Lung (tissue), 10 donors: ENCODE results near the gene PLEKHM1. TPM values are rescaled to one million over a fixed set of nuclear protein-coding genes. Genes with fewer than 3 reads are reported as not detected.
"Not testable (repeated sequence)": the region's sequence is repeated elsewhere in the genome, so short reads cannot be mapped to it uniquely, and the experiment has no call there.

Experiments used
- ATAC-seq: fragments of 200-7000 bp; cut with Tn5 transposase; one replicate; pipeline ENCODE4 v1.9.1; 2020; ENCODE audit warnings: moderate number of reproducible peaks; ENCODE audit not compliant: insufficient read depth, low FRiP score
- DNase-seq, 3 donors: peaks; one replicate each; pipeline ENCODE4 v3.0.0-alpha.2; 2013 to 2017
- H3K27ac ChIP-seq, 2 donors: one replicate each; pipeline ENCODE4 v1.5.1; 2013; ENCODE audit warnings: mild to moderate bottlenecking in 2 of 2, moderate library complexity in 2 of 2, control low read depth in 1 of 2, inconsistent platforms in 1 of 2, low read depth in 1 of 2, low read length in 1 of 2
- H3K27me3 ChIP-seq, 3 donors: one replicate each; pipeline ENCODE4 v1.5.1; 2013; ENCODE audit warnings: low read length in 2 of 3; ENCODE audit not compliant: control insufficient read depth in 3 of 3, insufficient read depth in 3 of 3
- H3K36me3 ChIP-seq, 4 donors: one replicate each; pipeline ENCODE4 v1.5.1; 2013; ENCODE audit warnings: low read length in 4 of 4, mild to moderate bottlenecking in 1 of 4, moderate library complexity in 1 of 4; ENCODE audit not compliant: control insufficient read depth in 4 of 4, insufficient read depth in 4 of 4
- H3K4me1 ChIP-seq, 5 donors: one replicate each; pipeline ENCODE4 v1.5.1; 2013; ENCODE audit warnings: low read length in 5 of 5, mild to moderate bottlenecking in 2 of 5, moderate library complexity in 1 of 5; ENCODE audit not compliant: control insufficient read depth in 5 of 5, insufficient read depth in 5 of 5
- H3K4me3 ChIP-seq: one replicate; pipeline ENCODE4 v1.5.1; 2013; ENCODE audit warnings: mild to moderate bottlenecking, control low read depth, moderate library complexity
- H3K9ac ChIP-seq, 2 donors: one replicate each; pipeline ENCODE4 v1.5.1; 2013; ENCODE audit warnings: low read length in 2 of 2, control low read depth in 1 of 2; ENCODE audit not compliant: insufficient read depth in 1 of 2
- H3K9me3 ChIP-seq, 4 donors: one replicate each; pipeline ENCODE4 v1.5.1; 2013; ENCODE audit warnings: low read length in 3 of 4, mild to moderate bottlenecking in 1 of 4, moderate library complexity in 1 of 4; ENCODE audit not compliant: control insufficient read depth in 4 of 4, insufficient read depth in 3 of 4
- WGBS, 2 donors: extraction: QIAGEN DNeasy Blood & Tissue Kit; methylation state at CpG; one replicate each; pipeline ENCODE4 v1.1.7; 2013; 5-methylcytosine and 5-hydroxymethylcytosine counted together
- polyA plus RNA-seq, 2 donors: library from polyadenylated mRNA; stranded (reverse); fragments of 200-250 nt; gene quantifications; one replicate each; pipeline ENCODE4 v1.2.1, GENCODE V29; 2013
- total RNA-seq, 2 donors: library from RNA; depleted of rRNA in 1 of 2; stranded (reverse); fragments of >200 nt in 1 of 2; gene quantifications; one replicate each; pipeline ENCODE4 v1.2.1, GENCODE V29; 2014 to 2021
- donor health status: Bipolar disorder and iron deficiency.
- donor health status: healthy.
- donor health status: DM: yes; HTN: yes; CAD: no.

PLEKHM1 gene
- total and polyA plus RNA-seq, 4 donors, result 21.0 to 82.2 (median 24.4) TPM

DNA sequence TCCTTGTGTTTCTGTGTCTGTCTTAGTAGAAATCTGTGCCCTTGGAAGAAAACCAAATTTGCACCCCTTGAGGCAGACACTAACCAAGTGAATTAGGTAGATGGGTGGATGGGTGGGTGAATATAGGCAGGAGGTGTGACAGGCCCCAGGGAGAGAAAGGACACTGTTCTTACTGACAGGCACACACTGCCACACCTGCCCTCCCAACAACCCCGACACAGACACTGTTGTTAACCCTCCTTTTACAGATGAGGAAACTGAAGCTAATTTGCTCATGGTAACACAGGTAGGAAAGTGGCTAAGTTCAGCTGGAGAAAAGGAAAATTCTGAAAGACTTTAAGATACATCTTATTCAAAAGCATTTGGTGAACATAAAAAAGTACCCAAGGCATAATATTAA is 42.0 kb downstream of the PLEKHM1 start:
- ATAC-seq, H3K4me1 ChIP-seq, H3K4me3 ChIP-seq, H3K9me3 ChIP-seq, H3K27me3 ChIP-seq, H3K9ac ChIP-seq, DNase-seq: not testable (repeated sequence)
- peak overlapping the region in 1 of 2 donors; percentile 59 for H3K27ac ChIP-seq
- WGBS, 2 donors, result 82 to 100% methylated on average over 1 of the region's 1 CpG
- H3K36me3 ChIP-seq, result peaks cover 0 to 20% (median 3%) of the 10 kb centered on the region in 4 donors

DNA sequence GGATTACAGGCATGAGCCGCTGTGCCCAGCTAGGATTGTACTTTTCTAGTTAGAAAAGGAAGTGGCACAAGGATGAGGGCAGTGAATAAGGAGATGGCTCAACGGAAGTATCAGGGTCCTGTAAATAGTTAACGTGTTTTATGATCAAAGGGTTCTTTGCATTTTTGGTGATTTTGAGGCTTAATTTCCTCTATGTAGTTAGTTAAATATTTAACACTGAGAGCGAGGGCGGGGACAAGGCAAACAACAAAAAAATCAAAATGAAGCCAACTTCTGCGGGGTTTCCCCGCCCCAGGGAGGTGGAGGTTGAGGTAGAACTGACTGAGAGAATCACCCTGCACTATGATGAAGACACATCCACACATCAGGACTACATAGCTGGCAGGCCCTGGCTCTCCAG is 42.5 kb downstream of the PLEKHM1 start:
- H3K27me3 ChIP-seq, H3K4me3 ChIP-seq, H3K9ac ChIP-seq, H3K9me3 ChIP-seq, ATAC-seq, H3K4me1 ChIP-seq: not testable (repeated sequence)
- DNase-seq, result peak in 1 of 3 donors; percentile 12
- 55 to 61% methylated on average over 7 of the region's 7 CpGs for WGBS, 2 donors
- H3K27ac ChIP-seq, result peak overlapping the region in 1 of 2 donors; percentile 59
- peaks cover 0 to 19% (median 3%) of the 10 kb centered on the region in 4 donors for H3K36me3 ChIP-seq

DNA sequence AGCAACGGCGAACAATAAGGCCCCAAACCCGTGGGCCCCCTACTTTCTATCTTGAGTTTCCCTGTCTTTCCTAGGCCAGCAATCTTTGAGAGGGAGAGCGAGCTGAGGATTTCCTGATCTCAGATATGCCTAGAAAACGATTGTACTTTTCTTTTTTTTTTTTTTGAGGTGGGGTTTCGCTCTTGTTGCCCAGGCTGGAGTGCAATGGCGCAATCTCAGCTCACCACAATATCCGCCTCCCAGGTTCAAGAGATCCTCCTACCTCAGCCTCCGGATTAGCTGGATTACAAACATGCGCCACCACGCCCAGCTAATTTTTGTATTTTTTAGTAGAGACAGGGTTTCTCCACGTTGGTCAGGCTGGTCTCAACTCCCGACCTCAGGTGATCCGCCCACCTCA is 42.9 kb downstream of the PLEKHM1 start:
- ATAC-seq, H3K9me3 ChIP-seq, H3K4me3 ChIP-seq, H3K9ac ChIP-seq, H3K27me3 ChIP-seq, H3K4me1 ChIP-seq: not testable (repeated sequence)
- peak in 1 of 3 donors; percentile 10 for DNase-seq
- Histone ChIP-seq H3K27ac (peak overlapping the region in 1 of 2 donors; percentile 87), H3K36me3 (peaks cover 0 to 17% (median 3%) of the 10 kb centered on the region in 4 donors)
- WGBS, 2 donors, result 51 to 61% methylated on average over 14 of the region's 14 CpGs

DNA sequence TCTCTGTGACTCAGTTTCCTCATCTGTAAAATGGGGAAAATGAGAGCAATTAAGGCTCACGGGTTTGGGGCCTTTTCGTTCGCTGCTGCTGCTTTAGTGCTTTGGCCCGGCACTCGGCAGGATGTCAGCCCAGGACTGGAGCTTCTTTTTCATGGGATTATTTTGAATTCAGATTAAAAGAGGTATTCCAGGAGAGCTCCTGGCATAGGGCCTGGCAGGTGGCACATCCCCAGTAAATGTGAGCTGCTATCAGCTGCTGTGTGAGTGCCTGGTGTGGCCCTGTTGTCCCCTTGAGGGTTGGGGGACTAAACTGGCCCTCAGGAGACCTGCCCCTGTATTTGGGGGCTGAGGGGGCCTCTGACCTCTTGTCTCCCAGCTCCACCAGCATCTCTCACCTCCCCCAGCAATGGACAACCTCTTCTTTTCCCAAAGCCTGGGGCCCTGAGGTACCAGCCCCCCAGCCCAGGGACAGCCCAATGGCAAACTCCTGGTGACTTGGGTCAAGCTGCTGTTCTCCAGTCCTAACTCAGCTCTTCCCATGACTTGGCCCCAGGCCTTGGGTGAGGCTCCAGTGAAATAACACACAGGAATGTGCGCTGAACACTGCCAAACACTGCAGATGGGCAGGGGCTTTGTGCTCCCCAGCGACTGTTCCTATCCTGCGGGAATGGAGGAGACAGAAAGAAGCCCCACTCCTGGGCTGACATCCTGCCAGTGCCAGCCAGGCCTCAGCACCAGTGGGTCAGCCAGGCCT is 43.5 kb downstream of the PLEKHM1 start:
- H3K27ac ChIP-seq, result peak overlapping the region in 1 of 2 donors; percentile 87
- not testable (repeated sequence) for H3K4me1 ChIP-seq, DNase-seq, H3K9me3 ChIP-seq, H3K9ac ChIP-seq, H3K27me3 ChIP-seq, H3K4me3 ChIP-seq
- peak; percentile 13 for ATAC-seq
- H3K36me3 ChIP-seq, result peaks cover 0 to 17% (median 3%) of the 10 kb centered on the region in 4 donors
- 71 to 89% methylated on average over 8 of the region's 8 CpGs for WGBS, 2 donors

DNA sequence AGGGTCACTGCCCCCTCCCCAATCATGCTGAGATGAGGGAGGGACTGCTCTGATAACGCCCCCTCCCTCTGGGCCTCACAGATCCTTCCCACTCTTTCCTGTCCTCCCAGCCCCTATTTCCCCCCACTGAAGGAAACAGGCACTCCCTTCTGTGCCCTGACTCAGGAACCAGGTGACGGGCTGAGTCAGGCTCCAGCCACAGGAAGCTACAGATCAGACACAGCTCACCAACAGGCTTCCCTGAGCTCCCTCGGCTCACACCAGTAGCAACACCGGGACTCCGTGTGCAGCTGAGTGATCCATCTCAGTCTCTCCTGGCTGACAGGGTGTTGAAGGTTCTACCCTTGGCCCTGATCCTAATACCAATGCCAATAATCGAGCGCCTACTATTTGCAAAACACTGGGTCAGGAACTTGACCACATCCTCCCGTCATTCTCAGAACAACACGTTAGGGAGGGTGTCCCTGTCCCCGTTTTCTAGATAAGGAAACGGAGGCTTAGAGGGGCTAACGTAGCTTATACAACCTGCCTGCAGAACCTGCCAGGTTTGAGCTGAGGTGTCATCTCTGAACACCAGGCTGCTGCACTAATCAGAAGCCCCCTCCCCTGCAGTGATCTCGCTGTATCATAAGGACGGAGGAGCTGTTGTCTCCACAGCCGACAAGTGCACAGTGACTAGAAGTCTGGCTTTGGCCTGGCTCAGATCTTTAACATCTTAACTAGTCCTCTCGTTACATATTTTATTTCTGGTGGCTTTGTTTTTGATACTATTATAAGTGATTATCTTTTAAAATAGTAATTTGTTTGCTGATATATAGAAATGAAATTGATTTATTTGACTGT is 44.4 kb downstream of the PLEKHM1 start:
- 23 to 31% methylated on average over 16 of the region's 16 CpGs for WGBS, 2 donors
- ATAC-seq, result peak; percentile 76
- not testable (repeated sequence) for H3K4me3 ChIP-seq, H3K9ac ChIP-seq, H3K9me3 ChIP-seq, H3K27me3 ChIP-seq, H3K4me1 ChIP-seq
- Histone ChIP-seq H3K36me3 (peaks cover 0 to 18% (median 3%) of the 10 kb centered on the region in 4 donors), H3K27ac (peak overlapping the region in 1 of 2 donors; percentile 58)
- DNase-seq, result peak in 1 of 3 donors; percentile 32

DNA sequence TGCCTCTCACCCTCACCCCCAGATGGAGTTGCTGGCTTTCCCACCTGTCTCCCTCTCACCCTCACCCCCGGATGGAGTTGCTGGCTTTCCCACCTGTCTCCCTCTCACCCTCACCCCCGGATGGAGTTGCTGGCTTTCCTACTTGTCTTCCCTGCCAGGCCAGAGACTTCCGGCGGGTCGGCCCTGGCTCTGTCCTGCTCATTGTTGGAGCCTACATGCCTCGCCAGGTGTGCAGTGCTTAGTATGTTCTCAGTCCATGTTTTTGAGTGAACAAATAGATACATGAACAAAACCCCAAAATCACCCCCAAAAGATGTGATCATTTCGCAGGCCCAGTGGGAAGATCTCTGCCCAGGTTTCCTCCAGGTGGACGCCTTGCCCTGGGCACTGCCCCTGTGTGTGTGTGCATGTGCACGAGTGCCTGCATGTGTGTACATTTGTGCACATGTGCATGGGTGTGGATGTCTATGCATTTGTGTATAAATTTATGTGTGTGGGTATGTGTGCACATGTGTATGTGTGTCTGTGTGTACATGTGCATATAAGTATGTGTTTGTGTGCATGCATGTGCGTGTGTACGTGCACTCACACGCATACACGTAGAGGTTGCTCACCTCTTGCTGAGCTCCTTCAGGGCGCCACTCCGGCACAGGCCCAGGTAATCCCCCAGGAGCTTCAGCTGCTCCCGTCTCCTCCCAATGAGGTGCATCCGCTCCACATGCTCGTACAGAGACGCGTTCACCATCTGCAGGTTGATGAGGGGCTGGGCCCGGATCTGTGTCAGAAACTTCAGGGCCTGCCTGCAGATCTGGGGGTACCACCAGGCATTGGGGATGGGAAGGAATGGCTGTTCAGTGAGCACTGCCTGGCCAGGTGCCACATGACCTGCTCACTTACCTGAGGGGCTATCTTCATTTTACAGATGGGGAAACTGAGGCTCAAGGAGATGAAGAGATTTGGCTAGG is 45.4 kb downstream of the PLEKHM1 start:
- not testable (repeated sequence) for H3K4me3 ChIP-seq, H3K27ac ChIP-seq, H3K4me1 ChIP-seq, DNase-seq, H3K9me3 ChIP-seq, ATAC-seq, H3K9ac ChIP-seq, H3K27me3 ChIP-seq
- peaks cover 0 to 16% (median 3%) of the 10 kb centered on the region in 4 donors for H3K36me3 ChIP-seq
- WGBS, 2 donors, result 88 to 91% methylated on average over 21 of the region's 21 CpGs

DNA sequence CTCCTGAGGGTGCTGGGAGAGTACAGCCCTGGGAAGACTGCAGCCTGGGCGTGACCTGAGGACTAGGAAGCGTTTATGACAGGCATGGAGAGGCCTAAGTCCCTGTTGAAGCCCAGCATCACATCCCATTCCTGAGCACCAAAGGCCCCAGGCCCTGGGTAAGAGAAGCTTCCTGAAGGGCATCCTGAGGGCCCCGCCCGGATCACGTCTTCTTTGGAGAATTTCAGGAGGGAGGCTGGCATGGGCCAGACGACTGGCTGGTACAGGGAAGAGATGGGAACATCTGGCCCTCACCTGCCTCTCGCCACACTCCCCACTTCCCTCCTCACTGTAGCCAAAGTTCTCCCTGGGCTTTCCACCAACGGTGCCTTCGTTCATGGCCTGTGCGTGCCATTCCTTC is 46.2 kb downstream of the PLEKHM1 start:
- not testable (repeated sequence) for H3K27me3 ChIP-seq, H3K4me1 ChIP-seq, H3K9ac ChIP-seq, DNase-seq, H3K27ac ChIP-seq, H3K4me3 ChIP-seq, ATAC-seq, H3K9me3 ChIP-seq
- peaks cover 0 to 14% (median 3%) of the 10 kb centered on the region in 4 donors for H3K36me3 ChIP-seq
- WGBS, 2 donors, result 84 to 89% methylated on average over 9 to 10 of the region's 10 CpGs
